Osteocyte (in vitro differentiated cells): ENCODE measurements around the gene GRM3. TPM values are rescaled to one million over a fixed set of nuclear protein-coding genes. Genes with fewer than 3 reads are reported as not detected.

ENCODE experiments used
- DNase-seq: peaks from one replicate; pipeline ENCODE4 v3.0.0; 2021; ENCODE audit warnings: mixed read lengths; ENCODE audit not compliant: unreplicated experiment; ENCODE audit errors: extremely low spot score
- H3K27ac Mint-ChIP-seq: one replicate; pipeline ENCODE4 v1.8.0; 2021; ENCODE audit warnings: mild to moderate bottlenecking, mixed read lengths; ENCODE audit not compliant: unreplicated experiment
- H3K27me3 Mint-ChIP-seq: one replicate; pipeline ENCODE4 v1.8.0; 2021; ENCODE audit warnings: mixed read lengths; ENCODE audit not compliant: unreplicated experiment
- H3K36me3 Mint-ChIP-seq: one replicate; pipeline ENCODE4 v1.8.0; 2021; ENCODE audit warnings: mixed read lengths; ENCODE audit not compliant: unreplicated experiment
- H3K4me1 Mint-ChIP-seq: one replicate; pipeline ENCODE4 v1.8.0; 2021; ENCODE audit warnings: mixed read lengths; ENCODE audit not compliant: unreplicated experiment
- H3K4me3 Mint-ChIP-seq: one replicate; pipeline ENCODE4 v1.8.0; 2021; ENCODE audit warnings: mild to moderate bottlenecking, moderate library complexity, mixed read lengths; ENCODE audit not compliant: unreplicated experiment
- H3K9me3 Mint-ChIP-seq: one replicate; pipeline ENCODE4 v1.8.0; 2021; ENCODE audit warnings: mixed read lengths; ENCODE audit not compliant: unreplicated experiment
- CTCF ChIP-seq: fragments of 200-600 bp; sonication (generic); IDR thresholded peaks from 2 replicates; pipeline ENCODE4 v1.5.0; 2021; ENCODE audit warnings: antibody characterized with exemption, mild to moderate bottlenecking, moderate library complexity
- total RNA-seq: library from RNA; stranded (reverse); gene quantifications from 2 replicates; pipeline ENCODE4 v1.2.1, GENCODE V29; 2021

GRM3 gene
- total RNA-seq, 1 donor from 2014 or later = not detected

GRCh38 chr7:86692755-86693154, 49.0 kb downstream of the GRM3 start:
- Mint-ChIP-seq H3K9me3 (no peaks in the 10 kb centered on the region), H3K36me3 (no peaks in the 10 kb centered on the region), H3K27me3 (peaks cover 5% of the 10 kb centered on the region), H3K4me3 (no peak overlapping the region), H3K4me1 (no peaks in the 10 kb centered on the region), H3K27ac (no peak overlapping the region)
- no peak for TF ChIP-seq CTCF
- DNase-seq = no peak

- no peak for TF ChIP-seq CTCF
- Mint-ChIP-seq H3K4me3 (no peak overlapping the region), H3K27me3 (peaks cover 5% of the 10 kb centered on the region), H3K27ac (no peak overlapping the region), H3K36me3 (no peaks in the 10 kb centered on the region), H3K4me1 (no peaks in the 10 kb centered on the region), H3K9me3 (no peaks in the 10 kb centered on the region)
- no peak for DNase-seq
Observed at GRCh38 chr7:86706406-86706805, 62.7 kb downstream of the GRM3 start.

GRCh38 chr7:86708031-86708680, 64.4 kb downstream of the GRM3 start:
- no peak for DNase-seq
- Mint-ChIP-seq H3K36me3 (no peaks in the 10 kb centered on the region), H3K4me3 (no peak overlapping the region), H3K9me3 (no peaks in the 10 kb centered on the region), H3K4me1 (no peaks in the 10 kb centered on the region), H3K27ac (no peak overlapping the region), H3K27me3 (peaks cover 6% of the 10 kb centered on the region)
- TF ChIP-seq CTCF = no peak

GRCh38 chr7:86720306-86720705, 76.6 kb downstream of the GRM3 start:
- Mint-ChIP-seq H3K9me3 (no peaks in the 10 kb centered on the region), H3K36me3 (no peaks in the 10 kb centered on the region), H3K4me1 (no peaks in the 10 kb centered on the region), H3K4me3 (no peak overlapping the region), H3K27ac (no peak overlapping the region), H3K27me3 (peaks cover 2% of the 10 kb centered on the region)
- no peak for DNase-seq
- TF ChIP-seq CTCF = no peak

GRCh38 chr7:86733783-86734182, 90.1 kb downstream of the GRM3 start:
- H3K4me3 Mint-ChIP-seq = no peak overlapping the region
- H3K9me3 Mint-ChIP-seq = peaks cover 9% of the 10 kb centered on the region
- no peak for DNase-seq
- H3K4me1 Mint-ChIP-seq = peaks cover 7% of the 10 kb centered on the region
- no peaks in the 10 kb centered on the region for H3K36me3 Mint-ChIP-seq
- peak overlapping the region; percentile 3 for H3K27ac Mint-ChIP-seq
- H3K27me3 Mint-ChIP-seq = no peaks in the 10 kb centered on the region
- TF ChIP-seq CTCF = no peak
